Stimulated activated effector memory CD8-positive, alpha-beta T cell treated with anti-CD3 and anti-CD28 coated beads, Interleukin-12 subunit alpha, Interleukin-12 subunit beta, amount 100 ng/mL, for 72 hours (primary cell): ENCODE measurements around the gene NCKAP5.

Experiments
- ATAC-seq: fragments of 150-1000 bp; cut with Tn5 transposase; 2 replicates; pipeline ENCODE4 v1.10.0; 2021
- DNase-seq, 2 donors: peaks; one replicate each; pipeline ENCODE4 v3.0.0; 2021 to 2022; ENCODE audit warnings: low spot score in 2 of 2
- H3K27ac Mint-ChIP-seq: one replicate; pipeline ENCODE4 v1.8.0; 2022; ENCODE audit warnings: mild to moderate bottlenecking, mixed read lengths
- H3K36me3 Mint-ChIP-seq: one replicate; pipeline ENCODE4 v1.8.0; 2022; ENCODE audit warnings: mild to moderate bottlenecking, mixed read lengths
- H3K4me1 Mint-ChIP-seq: one replicate; pipeline ENCODE4 v1.8.0; 2022; ENCODE audit warnings: mixed read lengths
- H3K4me3 Mint-ChIP-seq: one replicate; pipeline ENCODE4 v1.8.0; 2022; ENCODE audit warnings: mild to moderate bottlenecking, mixed read lengths
- H3K9me3 Mint-ChIP-seq: one replicate; pipeline ENCODE4 v1.8.0; 2022; ENCODE audit warnings: mixed read lengths

Gene NCKAP5

DNA sequence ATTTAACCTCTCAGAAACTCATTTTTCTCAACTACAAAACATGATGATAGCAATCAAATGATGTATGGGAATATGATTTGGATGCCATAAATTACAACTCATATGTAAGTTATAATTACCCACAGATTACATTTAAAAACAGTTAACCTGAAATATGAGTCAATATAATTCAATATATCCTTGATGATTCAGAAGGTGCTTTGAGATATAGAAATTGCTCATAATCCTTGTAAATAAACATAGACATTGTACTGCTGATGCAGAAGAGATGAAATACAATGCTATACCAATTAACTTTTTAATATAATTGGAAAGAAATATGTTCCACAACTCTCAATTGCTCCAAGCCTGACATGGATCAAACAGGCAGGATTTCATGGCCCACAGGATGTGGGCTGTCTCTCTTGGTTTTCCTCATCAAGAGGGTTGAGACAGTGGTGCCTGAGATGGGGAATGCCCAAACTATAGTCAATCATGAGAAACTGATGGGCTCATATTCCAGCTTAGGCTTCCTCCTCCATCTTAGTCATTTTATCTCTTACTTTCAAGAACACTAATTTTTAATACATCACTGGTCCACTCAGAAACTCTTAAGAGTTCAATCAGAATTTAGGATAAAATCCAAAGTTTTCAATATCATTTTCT, 49.4 kb downstream of the NCKAP5 start:
- ATAC-seq (no peak), DNase-seq (no peak)
- Mint-ChIP-seq H3K27ac (no peak overlapping the region), H3K9me3 (no peaks in the 10 kb centered on the region), H3K4me3 (no peak overlapping the region), H3K4me1 (no peaks in the 10 kb centered on the region), H3K36me3 (no peaks in the 10 kb centered on the region)

DNA sequence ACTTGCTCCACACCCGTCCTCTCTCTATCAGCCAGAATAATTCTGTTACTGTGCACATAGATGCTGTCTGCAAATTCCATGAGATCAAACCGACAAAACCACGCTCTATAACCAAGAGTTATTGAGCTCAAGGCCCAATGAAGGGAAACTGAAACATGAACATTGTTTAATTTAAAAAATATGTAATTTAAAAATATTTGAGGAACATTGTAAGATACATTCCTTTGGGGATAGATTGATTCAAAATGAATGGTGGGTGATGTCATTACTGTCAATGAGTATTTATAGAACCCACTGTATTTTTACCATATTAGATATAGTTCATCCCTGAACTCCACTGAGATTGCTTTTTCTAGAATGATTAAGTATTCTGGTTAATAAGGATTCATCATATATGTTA, 50.4 kb downstream of the NCKAP5 start:
- Mint-ChIP-seq H3K36me3 (no peaks in the 10 kb centered on the region), H3K9me3 (no peaks in the 10 kb centered on the region), H3K27ac (no peak overlapping the region), H3K4me3 (no peak overlapping the region), H3K4me1 (no peaks in the 10 kb centered on the region)
- DNase-seq (no peak), ATAC-seq (no peak)

DNA sequence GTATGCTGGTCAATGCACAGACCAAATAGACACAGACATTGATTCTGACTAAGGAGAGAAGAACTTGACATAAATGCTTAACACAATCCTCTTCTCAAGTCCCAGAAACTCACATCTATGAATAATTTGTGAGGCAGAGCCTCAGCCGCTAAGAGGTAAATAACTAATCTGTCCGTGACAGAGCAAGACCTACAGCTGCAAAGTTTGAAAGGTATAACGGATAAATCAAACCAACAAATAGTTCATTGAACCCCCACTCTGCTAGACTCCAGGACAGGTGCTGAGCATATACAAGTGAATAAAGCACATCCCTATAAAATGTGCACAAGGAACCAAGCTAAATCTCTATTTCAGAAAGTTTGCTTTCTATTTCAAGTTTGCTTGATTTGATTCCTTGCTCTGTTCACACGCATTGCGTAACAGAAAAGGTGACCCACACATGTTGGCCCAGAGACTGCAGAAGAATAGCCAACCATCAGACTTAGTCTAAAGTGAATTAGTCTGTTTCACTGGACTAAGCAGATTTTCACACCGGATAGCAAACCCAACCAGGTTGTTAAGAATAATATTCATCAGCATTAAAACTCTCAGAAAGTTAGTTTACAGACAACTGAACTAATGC, 51.7 kb downstream of the NCKAP5 start:
- no peaks in the 10 kb centered on the region for H3K4me1 Mint-ChIP-seq
- no peak for DNase-seq
- no peak for ATAC-seq
- H3K9me3 Mint-ChIP-seq, result no peaks in the 10 kb centered on the region
- H3K4me3 Mint-ChIP-seq, result no peak overlapping the region
- no peaks in the 10 kb centered on the region for H3K36me3 Mint-ChIP-seq
- H3K27ac Mint-ChIP-seq, result no peak overlapping the region

DNA sequence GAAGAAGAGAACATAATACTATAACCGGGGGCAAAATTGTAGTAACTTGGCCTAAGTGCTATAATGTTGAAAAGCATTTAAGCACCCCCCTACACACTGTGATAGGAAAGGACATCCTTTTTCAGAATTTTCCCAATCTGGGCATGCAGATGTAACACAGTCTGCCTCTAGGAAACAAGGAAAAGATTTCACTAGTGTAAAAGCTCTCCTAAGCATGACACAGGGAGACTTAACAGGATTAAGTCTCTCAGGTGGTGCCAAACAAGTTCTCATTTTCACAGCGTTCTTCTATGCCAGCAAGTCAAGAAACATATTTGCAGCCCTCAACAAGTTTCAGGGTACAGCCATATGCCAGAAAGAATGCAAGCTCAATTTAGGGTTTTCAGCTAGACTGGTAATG, 53.0 kb downstream of the NCKAP5 start:
- Mint-ChIP-seq H3K4me1 (no peaks in the 10 kb centered on the region), H3K27ac (no peak overlapping the region), H3K36me3 (no peaks in the 10 kb centered on the region), H3K9me3 (no peaks in the 10 kb centered on the region), H3K4me3 (no peak overlapping the region)
- DNase-seq (no peak), ATAC-seq (no peak)

DNA sequence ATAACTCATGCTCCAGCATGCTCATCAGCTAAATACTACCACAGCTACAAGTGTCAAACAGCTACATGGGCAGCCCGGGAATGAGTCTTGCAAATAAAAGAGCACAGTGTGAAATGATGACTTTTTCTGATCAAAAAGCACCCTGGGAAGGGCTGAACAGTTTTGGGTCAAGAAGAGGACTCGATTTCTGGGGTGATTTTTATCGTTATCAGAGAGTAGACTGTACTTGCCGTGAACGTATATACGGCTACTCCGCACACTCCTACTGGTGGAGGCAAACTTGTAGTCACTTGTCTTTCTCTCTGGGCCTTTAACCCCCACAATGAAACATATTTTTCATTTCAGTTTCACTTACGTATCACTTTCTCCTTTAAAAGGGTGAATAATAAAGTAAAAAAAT, 54.4 kb downstream of the NCKAP5 start:
- H3K4me3 Mint-ChIP-seq, result no peak overlapping the region
- H3K4me1 Mint-ChIP-seq, result no peaks in the 10 kb centered on the region
- H3K9me3 Mint-ChIP-seq, result no peaks in the 10 kb centered on the region
- no peaks in the 10 kb centered on the region for H3K36me3 Mint-ChIP-seq
- H3K27ac Mint-ChIP-seq, result no peak overlapping the region
- ATAC-seq (no peak), DNase-seq (no peak)

DNA sequence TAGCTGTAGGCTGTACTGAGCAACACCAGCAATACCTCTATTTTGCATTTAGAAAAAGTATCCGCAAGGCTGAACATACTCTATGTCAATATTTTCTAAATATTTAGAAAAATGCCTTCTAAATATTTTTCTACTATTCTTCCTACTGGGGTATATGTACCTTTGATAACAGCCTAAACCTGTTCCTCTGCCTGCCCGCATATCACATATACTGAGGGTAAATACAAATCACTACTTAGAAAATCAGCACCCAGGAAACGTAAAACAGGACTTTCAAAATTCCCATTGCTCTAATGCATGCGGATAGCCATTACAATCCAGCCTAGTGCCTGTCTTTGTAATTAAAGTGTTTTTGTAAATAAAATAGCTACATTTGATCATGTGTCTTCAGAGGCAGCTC, 56.1 kb downstream of the NCKAP5 start:
- Mint-ChIP-seq H3K9me3 (no peaks in the 10 kb centered on the region), H3K27ac (no peak overlapping the region), H3K36me3 (no peaks in the 10 kb centered on the region), H3K4me1 (no peaks in the 10 kb centered on the region), H3K4me3 (no peak overlapping the region)
- no peak for DNase-seq
- no peak for ATAC-seq

DNA sequence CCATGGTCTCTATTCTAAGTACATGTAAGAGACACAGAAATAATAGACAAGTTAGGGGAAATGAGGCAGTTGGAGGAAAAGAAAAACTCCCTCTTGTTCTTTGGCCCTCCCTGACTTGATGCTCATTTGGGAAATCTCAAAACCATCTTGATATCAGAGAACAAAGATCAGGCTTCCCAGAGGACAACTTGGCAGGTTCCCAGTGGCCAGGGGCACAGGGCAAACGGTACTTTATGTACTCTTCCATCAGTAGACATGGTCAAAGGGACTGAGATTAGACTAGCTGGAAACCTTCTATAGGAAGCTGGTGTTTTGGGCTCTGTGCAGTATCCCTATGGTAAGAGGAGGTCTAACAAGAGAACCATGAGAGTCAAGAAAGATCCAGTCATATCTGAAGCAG, 56.6 kb downstream of the NCKAP5 start:
- Mint-ChIP-seq H3K9me3 (no peaks in the 10 kb centered on the region), H3K27ac (no peak overlapping the region), H3K4me3 (no peak overlapping the region), H3K36me3 (no peaks in the 10 kb centered on the region), H3K4me1 (no peaks in the 10 kb centered on the region)
- no peak for ATAC-seq
- DNase-seq, result no peak

DNA sequence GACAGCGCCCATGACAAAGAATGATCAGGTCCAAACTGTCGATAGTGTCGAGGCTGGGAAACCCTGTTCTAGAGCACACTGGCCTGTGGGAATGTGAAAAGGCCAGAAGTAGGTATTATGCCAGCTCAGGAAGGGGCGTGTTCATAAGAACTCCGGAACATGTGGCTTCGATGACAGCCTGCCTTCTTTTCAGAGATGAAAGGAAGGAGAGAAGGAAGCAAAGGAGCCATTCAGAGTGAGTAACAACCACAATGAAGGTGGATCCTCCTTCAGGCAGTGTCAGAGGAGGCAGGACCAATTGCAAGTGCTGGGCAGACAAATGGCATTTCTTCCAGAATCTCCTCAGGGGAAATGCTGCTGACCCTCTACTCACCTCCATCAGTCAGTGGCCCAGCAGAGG, 58.5 kb downstream of the NCKAP5 start:
- ATAC-seq, result no peak
- Mint-ChIP-seq H3K27ac (no peak overlapping the region), H3K9me3 (no peaks in the 10 kb centered on the region), H3K4me3 (no peak overlapping the region), H3K36me3 (no peaks in the 10 kb centered on the region), H3K4me1 (no peaks in the 10 kb centered on the region)
- DNase-seq, result no peak

DNA sequence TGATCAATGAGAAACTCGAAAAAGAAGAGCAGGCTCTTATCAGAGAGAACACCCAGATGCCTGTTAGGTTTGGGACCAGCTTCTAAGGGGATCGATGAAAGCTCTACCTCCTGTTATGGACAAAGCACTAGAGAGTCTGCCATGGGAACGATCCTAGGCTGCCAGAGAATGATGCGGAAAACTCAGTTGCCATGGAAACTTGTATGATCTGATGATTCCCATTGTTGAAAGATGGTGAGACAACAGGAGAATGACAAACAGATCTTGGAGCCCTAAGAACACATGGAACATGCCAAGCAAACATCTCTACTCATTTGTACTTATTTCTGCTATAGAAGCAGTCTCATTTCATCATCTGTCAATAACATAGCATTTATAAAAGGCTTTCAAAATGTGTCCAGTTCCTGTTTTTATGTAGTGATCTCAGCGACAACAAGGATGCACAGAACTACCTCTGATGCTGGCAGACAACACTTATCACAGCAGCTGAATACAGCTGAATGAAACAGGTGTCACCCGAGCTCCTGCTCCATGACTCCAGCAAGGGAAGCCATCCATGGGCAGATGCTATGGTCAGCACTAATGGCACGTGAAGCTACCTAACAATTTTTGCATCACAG, 59.6 kb downstream of the NCKAP5 start:
- Mint-ChIP-seq H3K4me3 (no peak overlapping the region), H3K4me1 (no peaks in the 10 kb centered on the region)
- DNase-seq, result no peak

DNA sequence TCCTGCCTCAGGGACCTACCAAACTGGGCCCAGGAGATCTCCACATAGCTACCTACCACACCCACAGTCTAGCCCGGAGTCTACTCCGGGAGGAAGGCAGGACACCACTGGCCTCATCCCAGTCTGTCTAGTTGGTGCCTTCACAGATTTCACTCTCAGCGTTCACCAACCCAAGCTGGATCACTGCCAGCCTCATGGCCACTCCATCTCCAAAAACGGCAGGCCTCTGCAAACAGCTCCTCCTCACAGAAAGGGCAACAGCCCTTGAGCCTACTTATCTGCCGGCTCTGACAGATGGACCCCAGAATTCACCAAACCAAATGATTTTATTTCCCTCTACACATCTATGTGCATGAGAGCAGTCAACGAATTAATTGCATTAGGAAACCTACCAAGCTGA, 61.3 kb downstream of the NCKAP5 start:
- no peaks in the 10 kb centered on the region for H3K9me3 Mint-ChIP-seq
- no peak overlapping the region for H3K27ac Mint-ChIP-seq
- no peaks in the 10 kb centered on the region for H3K4me1 Mint-ChIP-seq
- no peak for DNase-seq
- H3K4me3 Mint-ChIP-seq, result no peak overlapping the region
- H3K36me3 Mint-ChIP-seq, result no peaks in the 10 kb centered on the region
- ATAC-seq, result no peak

More for the DNA sequence above, 59.6 kb downstream of the NCKAP5 start:
- Mint-ChIP-seq H3K27ac (no peak overlapping the region), H3K9me3 (no peaks in the 10 kb centered on the region), H3K36me3 (no peaks in the 10 kb centered on the region)
- no peak for ATAC-seq

DNA sequence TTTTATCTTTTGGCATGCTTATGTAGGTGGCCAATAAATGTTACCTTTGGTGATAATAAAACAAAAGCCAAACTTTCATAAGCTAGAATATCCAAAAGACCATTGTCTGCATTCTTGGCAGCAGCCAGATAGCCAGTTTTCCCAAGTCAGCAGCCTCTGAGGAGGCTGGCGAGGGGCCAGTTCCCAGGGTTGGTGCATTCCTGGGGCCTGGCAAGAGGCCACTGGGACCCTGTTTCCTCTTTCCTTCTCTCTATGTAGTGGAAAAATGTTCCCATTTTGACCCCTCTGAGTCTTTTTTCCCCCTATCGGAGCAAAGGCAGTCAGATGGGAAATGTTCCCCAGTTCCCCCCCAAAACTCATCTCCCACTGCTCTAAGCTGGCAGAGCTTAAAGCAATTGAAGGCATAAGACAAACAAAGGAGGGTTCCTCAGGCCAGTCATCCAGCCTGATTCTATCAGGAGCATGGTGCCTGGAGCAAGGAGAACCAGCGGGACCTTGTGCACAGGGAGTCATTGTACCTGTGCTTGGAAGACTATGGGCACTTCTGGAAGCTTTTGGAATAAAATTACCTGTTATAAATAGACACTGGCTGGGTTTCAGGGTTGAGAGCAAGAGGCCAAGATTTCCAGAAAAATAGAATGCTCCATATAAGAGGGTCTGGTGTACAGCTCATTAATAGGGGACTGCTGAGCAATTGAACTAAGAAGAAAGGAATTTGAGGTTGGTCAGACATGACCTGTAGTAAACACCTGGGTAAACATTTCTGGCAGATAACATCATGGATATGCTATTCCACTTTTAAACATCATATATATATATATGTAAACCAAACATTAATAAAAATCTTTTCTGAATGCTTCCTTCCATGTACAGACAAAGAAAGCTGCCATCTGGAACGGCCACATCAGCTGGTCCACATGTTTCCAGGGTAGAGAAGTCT, 63.4 kb downstream of the NCKAP5 start:
- H3K9me3 Mint-ChIP-seq, result no peaks in the 10 kb centered on the region
- no peak for DNase-seq

DNA sequence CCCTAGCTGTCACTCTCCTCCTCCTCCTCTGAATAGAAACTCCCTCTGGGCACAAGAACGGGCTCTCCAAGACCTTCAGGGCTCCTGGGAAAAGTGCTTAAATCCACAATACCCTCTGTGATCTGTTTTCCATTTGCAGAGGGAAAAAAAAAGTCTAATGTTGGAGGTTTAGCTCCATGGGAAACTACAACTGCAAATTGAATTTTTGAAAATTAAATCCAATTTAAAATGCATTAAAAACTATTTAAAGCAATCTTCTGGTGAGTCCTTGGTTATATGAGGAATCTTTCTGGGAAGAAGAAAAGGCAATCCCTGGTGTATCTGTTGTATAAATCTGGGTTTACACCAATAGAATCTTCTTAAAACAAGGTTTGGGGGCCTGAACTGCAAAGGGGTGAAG, 64.3 kb downstream of the NCKAP5 start:
- Mint-ChIP-seq H3K27ac (no peak overlapping the region), H3K4me3 (no peak overlapping the region), H3K36me3 (no peaks in the 10 kb centered on the region), H3K4me1 (no peaks in the 10 kb centered on the region), H3K9me3 (no peaks in the 10 kb centered on the region)
- DNase-seq (no peak), ATAC-seq (no peak)

More for the DNA sequence above, 63.4 kb downstream of the NCKAP5 start:
- ATAC-seq, result no peak
- Mint-ChIP-seq H3K27ac (no peak overlapping the region), H3K36me3 (no peaks in the 10 kb centered on the region), H3K4me1 (no peaks in the 10 kb centered on the region), H3K4me3 (no peak overlapping the region)

DNA sequence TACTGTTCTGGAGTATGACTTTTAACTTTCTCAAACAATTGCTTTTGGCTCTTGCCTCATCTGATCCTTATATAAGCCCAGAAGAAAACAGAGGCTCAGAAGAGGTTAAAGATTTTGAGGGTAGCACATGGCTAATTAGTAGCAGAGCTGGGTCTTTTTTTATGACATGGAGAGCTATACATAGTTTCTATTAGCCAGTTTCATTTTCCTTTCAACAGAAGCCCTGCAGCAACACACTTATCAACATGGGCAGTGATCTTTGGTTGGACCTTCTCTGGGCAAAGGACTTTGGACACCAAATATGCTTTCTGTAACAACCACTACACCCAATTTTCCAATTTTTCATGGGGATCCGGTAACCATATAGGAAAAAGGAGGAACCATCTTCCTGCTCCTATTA, 64.9 kb downstream of the NCKAP5 start:
- no peak overlapping the region for H3K27ac Mint-ChIP-seq
- no peaks in the 10 kb centered on the region for H3K9me3 Mint-ChIP-seq
- ATAC-seq (no peak), DNase-seq (no peak)
- no peaks in the 10 kb centered on the region for H3K4me1 Mint-ChIP-seq
- H3K36me3 Mint-ChIP-seq, result no peaks in the 10 kb centered on the region
- H3K4me3 Mint-ChIP-seq, result no peak overlapping the region

DNA sequence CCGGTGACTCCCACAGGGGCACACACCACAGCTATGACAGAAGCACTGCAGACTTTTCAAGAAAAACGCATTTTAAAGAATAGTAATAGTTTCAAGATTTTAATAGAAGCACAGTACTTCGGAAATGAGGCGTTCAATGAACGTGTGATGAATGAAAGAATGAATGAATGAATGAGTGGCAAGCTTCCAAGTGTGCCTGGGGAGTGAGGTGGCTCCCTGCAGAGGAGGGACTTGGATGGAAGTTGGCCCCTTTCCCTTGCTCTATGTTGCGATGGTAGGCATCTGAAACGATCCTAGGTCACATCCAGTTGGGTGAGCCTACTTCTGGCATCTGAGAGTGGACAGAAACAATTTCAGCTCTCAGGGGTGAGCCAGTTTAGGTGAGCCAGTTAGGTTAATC, 65.6 kb downstream of the NCKAP5 start:
- H3K9me3 Mint-ChIP-seq, result peaks cover 3% of the 10 kb centered on the region
- no peak for DNase-seq
- no peak for ATAC-seq

DNA sequence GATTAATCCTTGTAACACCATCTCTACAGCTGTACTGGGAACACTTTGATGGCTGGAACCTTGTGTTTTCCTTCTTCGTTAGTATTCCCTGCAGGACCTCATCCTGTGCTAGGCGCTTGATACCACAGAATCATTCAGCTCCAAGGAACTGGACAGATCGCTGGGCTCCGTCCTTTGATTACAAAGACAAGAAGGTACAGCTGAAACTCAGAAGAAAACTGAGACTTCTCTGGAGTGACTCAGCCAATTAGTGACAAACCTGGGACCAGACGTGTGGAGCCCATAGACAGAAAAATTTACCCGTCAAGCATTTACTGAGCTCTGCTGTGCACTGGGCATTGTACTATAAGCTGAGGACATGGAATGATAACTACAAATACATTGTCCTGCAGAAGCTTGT, 67.3 kb downstream of the NCKAP5 start:
- Mint-ChIP-seq H3K4me3 (no peak overlapping the region), H3K9me3 (peaks cover 3% of the 10 kb centered on the region), H3K36me3 (no peaks in the 10 kb centered on the region), H3K27ac (no peak overlapping the region), H3K4me1 (no peaks in the 10 kb centered on the region)
- ATAC-seq, result no peak
- DNase-seq, result no peak

More for the DNA sequence above, 65.6 kb downstream of the NCKAP5 start:
- no peaks in the 10 kb centered on the region for H3K4me1 Mint-ChIP-seq
- H3K4me3 Mint-ChIP-seq, result no peak overlapping the region
- no peaks in the 10 kb centered on the region for H3K36me3 Mint-ChIP-seq
- H3K27ac Mint-ChIP-seq, result no peak overlapping the region
